Liver (tissue), 9 donors: ENCODE results near the gene OR6B1. TPM values are rescaled to one million over a fixed set of nuclear protein-coding genes. Genes with fewer than 3 reads are reported as not detected.
"Not testable (repeated sequence)": the region's sequence is repeated elsewhere in the genome, so short reads cannot be mapped to it uniquely, and the experiment has no call there.

Experiments used
- DNase-seq: peaks from one replicate; pipeline ENCODE4 v3.0.0-alpha.2; 2017; ENCODE audit warnings: low spot score
- H3K27ac ChIP-seq, 2 donors: one replicate each; pipeline ENCODE4 v1.7.0; 2013; ENCODE audit warnings: inconsistent platforms in 2 of 2, low read length in 2 of 2, control low read depth in 1 of 2, low read depth in 1 of 2, mild to moderate bottlenecking in 1 of 2
- H3K27me3 ChIP-seq, 4 donors: one replicate each; pipeline versions ENCODE4 v1.6.1 to v1.7.0; 2013; ENCODE audit warnings: low read length in 3 of 4, inconsistent platforms in 1 of 4, mild to moderate bottlenecking in 1 of 4, moderate library complexity in 1 of 4; ENCODE audit not compliant: control insufficient read depth in 4 of 4, insufficient read depth in 4 of 4
- H3K36me3 ChIP-seq, 4 donors: one replicate each; pipeline versions ENCODE4 v1.6.1 to v1.7.0; 2013; ENCODE audit warnings: low read length in 3 of 4, mild to moderate bottlenecking in 3 of 4, low read depth in 1 of 4, moderate library complexity in 1 of 4; ENCODE audit not compliant: control insufficient read depth in 4 of 4, insufficient read depth in 3 of 4
- H3K4me1 ChIP-seq, 4 donors: one replicate each; pipeline versions ENCODE4 v1.6.1 to v1.7.0; 2013; ENCODE audit warnings: low read length in 3 of 4, mild to moderate bottlenecking in 3 of 4, moderate library complexity in 1 of 4; ENCODE audit not compliant: control insufficient read depth in 4 of 4, insufficient read depth in 4 of 4
- H3K4me3 ChIP-seq, 3 donors: one replicate each; pipeline versions ENCODE4 v1.6.1 to v1.7.0; 2013; ENCODE audit warnings: low read length in 3 of 3, control low read depth in 1 of 3, low read depth in 1 of 3, mild to moderate bottlenecking in 1 of 3
- H3K9ac ChIP-seq, 2 donors: one replicate each; pipeline ENCODE4 v1.7.0; 2013; ENCODE audit warnings: low read length in 2 of 2, mild to moderate bottlenecking in 2 of 2, moderate library complexity in 2 of 2, control low read depth in 1 of 2, low read depth in 1 of 2
- H3K9me3 ChIP-seq, 4 donors: one replicate each; pipeline versions ENCODE4 v1.6.1 to v1.7.0; 2013; ENCODE audit warnings: low read length in 3 of 4; ENCODE audit not compliant: control insufficient read depth in 4 of 4
- HNF4A ChIP-seq, 2 donors: conservative IDR thresholded peaks; 2 replicates each; pipeline ENCODE4 v1.6.1; 2016; ENCODE audit warnings: antibody characterized with exemption in 2 of 2, mild to moderate bottlenecking in 2 of 2
- TAF1 ChIP-seq: conservative IDR thresholded peaks from 2 replicates; pipeline ENCODE4 v1.6.1; 2016; ENCODE audit warnings: antibody characterized with exemption, mild to moderate bottlenecking
- WGBS: extraction: QIAGEN DNeasy Blood & Tissue Kit; methylation state at CpG from one replicate; pipeline ENCODE4 v1.1.7; 2013; 5-methylcytosine and 5-hydroxymethylcytosine counted together
- polyA plus RNA-seq, 2 donors: library from polyadenylated mRNA; stranded (reverse) in 1 of 2; unstranded in 1 of 2; fragments of 200-250 nt in 1 of 2; fragments of >200 nt in 1 of 2; fragmentation: Nextera tagmentation in 1 of 2; extraction: Ambion mirVana in 1 of 2; gene quantifications; one replicate each; pipeline versions ENCODE4 v1.2.1 to v1.2.3, GENCODE V29; 2013 to 2015
- total RNA-seq, 2 donors: library from RNA; depleted of rRNA; stranded (reverse); fragments of >200 nt; gene quantifications; one replicate each; pipeline ENCODE4 v1.2.3, GENCODE V29; 2014
- TF ChIP-seq, protein P1 (sequence below): fragments of 150-350 bp; IDR thresholded peaks from 2 replicates; pipeline ENCODE4 v1.5.1; 2017; ENCODE audit warnings: improper control_type of control experiment, low read depth, low read length; ENCODE audit not compliant: missing input control
- donor health status: healthy.
- donor health status: healthy.
- donor health status: healthy.
- donor health status: healthy.
- donor health status: healthy.

The OR6B1 gene
- total and polyA plus RNA-seq, 4 donors, result 0.05 TPM; not detected in 3

DNA sequence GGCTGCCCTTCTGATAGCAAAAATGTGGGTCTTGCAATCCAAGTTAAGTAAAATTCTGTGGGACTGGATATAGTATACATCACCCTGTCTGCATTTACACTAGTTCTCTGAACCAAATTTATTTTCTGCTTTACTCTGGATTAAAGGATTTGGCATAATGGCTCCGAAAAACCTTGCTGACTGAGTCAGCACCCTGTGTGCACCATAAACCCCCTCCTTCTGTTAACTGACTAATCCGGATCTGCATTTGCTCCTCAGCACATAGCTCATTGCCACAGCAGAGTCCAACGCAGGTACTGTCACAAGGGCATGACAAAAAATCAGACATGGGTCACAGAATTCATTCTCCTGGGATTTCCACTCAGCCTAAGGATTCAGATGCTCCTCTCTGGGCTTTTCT, 50.0 kb downstream of the OR6B1 start (continued):
- TF ChIP-seq, protein P1, sequence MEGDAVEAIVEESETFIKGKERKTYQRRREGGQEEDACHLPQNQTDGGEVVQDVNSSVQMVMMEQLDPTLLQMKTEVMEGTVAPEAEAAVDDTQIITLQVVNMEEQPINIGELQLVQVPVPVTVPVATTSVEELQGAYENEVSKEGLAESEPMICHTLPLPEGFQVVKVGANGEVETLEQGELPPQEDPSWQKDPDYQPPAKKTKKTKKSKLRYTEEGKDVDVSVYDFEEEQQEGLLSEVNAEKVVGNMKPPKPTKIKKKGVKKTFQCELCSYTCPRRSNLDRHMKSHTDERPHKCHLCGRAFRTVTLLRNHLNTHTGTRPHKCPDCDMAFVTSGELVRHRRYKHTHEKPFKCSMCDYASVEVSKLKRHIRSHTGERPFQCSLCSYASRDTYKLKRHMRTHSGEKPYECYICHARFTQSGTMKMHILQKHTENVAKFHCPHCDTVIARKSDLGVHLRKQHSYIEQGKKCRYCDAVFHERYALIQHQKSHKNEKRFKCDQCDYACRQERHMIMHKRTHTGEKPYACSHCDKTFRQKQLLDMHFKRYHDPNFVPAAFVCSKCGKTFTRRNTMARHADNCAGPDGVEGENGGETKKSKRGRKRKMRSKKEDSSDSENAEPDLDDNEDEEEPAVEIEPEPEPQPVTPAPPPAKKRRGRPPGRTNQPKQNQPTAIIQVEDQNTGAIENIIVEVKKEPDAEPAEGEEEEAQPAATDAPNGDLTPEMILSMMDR, result no peak

DNA sequence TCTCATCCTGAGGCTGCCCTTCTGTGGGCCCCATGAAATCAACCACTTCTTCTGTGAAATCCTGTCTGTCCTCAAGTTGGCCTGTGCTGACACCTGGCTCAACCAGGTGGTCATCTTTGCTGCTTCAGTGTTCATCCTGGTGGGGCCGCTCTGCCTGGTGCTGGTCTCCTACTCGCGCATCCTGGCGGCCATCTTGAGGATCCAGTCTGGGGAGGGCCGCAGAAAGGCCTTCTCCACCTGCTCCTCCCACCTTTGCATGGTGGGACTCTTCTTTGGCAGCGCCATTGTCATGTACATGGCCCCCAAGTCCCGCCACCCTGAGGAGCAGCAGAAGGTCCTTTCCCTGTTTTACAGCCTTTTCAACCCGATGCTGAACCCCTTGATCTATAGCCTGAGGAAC, 50.8 kb downstream of the OR6B1 start:
- not testable (repeated sequence) for H3K4me3 ChIP-seq, H3K4me1 ChIP-seq, H3K36me3 ChIP-seq, H3K27me3 ChIP-seq, H3K9ac ChIP-seq, H3K9me3 ChIP-seq, H3K27ac ChIP-seq, DNase-seq
- 91% methylated on average over 8 of the region's 8 CpGs for WGBS

DNA sequence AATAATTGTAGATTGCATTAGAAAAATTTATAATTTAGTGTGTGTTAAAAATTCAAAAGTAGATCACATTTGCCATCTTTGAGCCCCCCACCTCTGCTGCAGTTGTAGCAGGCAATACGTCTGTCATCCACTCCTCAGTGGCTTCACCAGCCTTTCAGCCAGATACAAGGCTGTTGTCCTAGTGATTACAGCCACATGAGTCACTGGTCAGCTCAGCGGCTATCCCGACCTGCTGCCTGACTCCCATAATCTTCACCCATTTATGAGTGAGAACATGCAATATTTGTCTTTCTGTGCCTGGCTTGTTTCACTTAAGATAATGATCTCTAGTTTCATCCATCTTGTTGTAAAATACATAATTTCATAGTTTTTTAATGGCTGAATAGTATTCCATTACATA, 57.8 kb downstream of the OR6B1 start:
- no peaks in the 10 kb centered on the region for H3K4me1 ChIP-seq
- H3K27ac ChIP-seq, result no peak overlapping the region
- no peak overlapping the region for H3K4me3 ChIP-seq
- H3K36me3 ChIP-seq, result no peaks in the 10 kb centered on the region
- no peaks in the 10 kb centered on the region for H3K9me3 ChIP-seq
- DNase-seq, result no peak
- TF ChIP-seq, protein P1, result no peak
- no peak for TF ChIP-seq TAF1
- TF ChIP-seq HNF4A (conservative IDR thresholded peaks at IDR 0.05), result no peak
- 86% methylated on average over 3 of the region's 3 CpGs for WGBS
- H3K27me3 ChIP-seq, result no peaks in the 10 kb centered on the region
- no peak overlapping the region for H3K9ac ChIP-seq

Other genes with a start within 250 kb of the OR6B1 start
- under 1 TPM in 1 of 2 donors, not detected in 1; 0.33 TPM for gene CTAGE6, start 242.6 kb upstream of the OR6B1 start, total RNA-seq
- gene CTAGE6, start 242.6 kb upstream of the OR6B1 start, polyA plus RNA-seq, result under 1 TPM in 1 of 2 donors, not detected in 1; 0.11 TPM
- gene TCAF1, start 98.1 kb upstream of the OR6B1 start, total RNA-seq, result 10 to 100 TPM; 25.4 to 75.1 TPM
- gene TCAF1, start 98.1 kb upstream of the OR6B1 start, polyA plus RNA-seq, result 10 to 100 TPM; 20.2 to 34.9 TPM
- not detected for gene OR2F2, start 65.1 kb upstream of the OR6B1 start, total RNA-seq
- gene OR2F2, start 65.1 kb upstream of the OR6B1 start, polyA plus RNA-seq, result not detected
- under 1 TPM; under 0.01 to 0.05 TPM for gene OR2F1, start 45.5 kb upstream of the OR6B1 start, total RNA-seq
- not detected for gene OR2F1, start 45.5 kb upstream of the OR6B1 start, polyA plus RNA-seq
- gene OR2A5, start 48.6 kb downstream of the OR6B1 start, total RNA-seq, result under 1 TPM in 1 of 2 donors, not detected in 1; 0.28 TPM
- gene OR2A5, start 48.6 kb downstream of the OR6B1 start, polyA plus RNA-seq, result not detected
- not detected for gene OR2A25, start 69.5 kb downstream of the OR6B1 start, total RNA-seq
- gene OR2A25, start 69.5 kb downstream of the OR6B1 start, polyA plus RNA-seq, result not detected
- gene OR2A12, start 86.0 kb downstream of the OR6B1 start, total RNA-seq, result not detected
- gene OR2A12, start 86.0 kb downstream of the OR6B1 start, polyA plus RNA-seq, result not detected
- gene OR2A2, start 109.3 kb downstream of the OR6B1 start, total RNA-seq, result not detected
- not detected for gene OR2A2, start 109.3 kb downstream of the OR6B1 start, polyA plus RNA-seq
- not detected for gene OR2A14, start 122.9 kb downstream of the OR6B1 start, total RNA-seq
- gene OR2A14, start 122.9 kb downstream of the OR6B1 start, polyA plus RNA-seq, result not detected
- 1 to 10 TPM; 1.4 to 1.7 TPM for gene CTAGE4, start 183.1 kb downstream of the OR6B1 start, total RNA-seq
- 1 to 10 TPM in 1 of 2 donors, under 1 TPM in 1; 0.55 to 1.4 TPM for gene CTAGE4, start 183.1 kb downstream of the OR6B1 start, polyA plus RNA-seq
- gene ARHGEF35, start 195.5 kb downstream of the OR6B1 start, total RNA-seq, result 1 to 10 TPM; 1.3 to 3.6 TPM
- gene ARHGEF35, start 195.5 kb downstream of the OR6B1 start, polyA plus RNA-seq, result 1 to 10 TPM; 2.5 to 4.6 TPM
- gene OR2A42, start 239.3 kb downstream of the OR6B1 start, total RNA-seq, result not detected
- gene OR2A42, start 239.3 kb downstream of the OR6B1 start, polyA plus RNA-seq, result not detected